ENCODE data around the gene SPECC1L.

The SPECC1L gene

GRCh38 chr22:24440718-24441405 lies 170.2 kb downstream of the SPECC1L start:
- H3K4me3 ChIP-seq (ENCODE audit: low read depth, low read length): no peak overlapping the region

GRCh38 chr22:24441406-24442351 lies 171.0 kb downstream of the SPECC1L start:
- no peak overlapping the region for H3K4me3 ChIP-seq (ENCODE audit: low read depth, low read length)

DNA sequence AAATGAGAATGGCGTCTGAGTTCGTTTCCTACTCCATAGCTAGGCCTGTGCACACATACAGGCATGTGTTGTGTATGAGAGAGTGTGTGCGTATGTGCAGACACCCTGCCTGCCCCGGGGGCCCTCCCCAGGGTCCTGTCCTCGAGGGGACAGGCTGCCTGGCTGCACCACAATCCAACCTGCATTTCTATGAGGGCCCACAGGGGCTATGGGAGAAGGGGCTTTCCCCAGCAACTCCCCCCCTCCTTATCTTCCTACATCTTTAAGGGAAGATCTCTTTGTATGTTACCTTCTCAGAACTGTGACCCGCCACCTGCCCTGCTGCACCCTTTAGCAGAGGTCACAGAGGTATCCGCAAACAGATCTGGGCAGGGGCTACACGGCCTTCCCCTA lies 171.7 kb downstream of the SPECC1L start:
- H3K4me3 ChIP-seq (ENCODE audit: low read depth, low read length): no peak overlapping the region

DNA sequence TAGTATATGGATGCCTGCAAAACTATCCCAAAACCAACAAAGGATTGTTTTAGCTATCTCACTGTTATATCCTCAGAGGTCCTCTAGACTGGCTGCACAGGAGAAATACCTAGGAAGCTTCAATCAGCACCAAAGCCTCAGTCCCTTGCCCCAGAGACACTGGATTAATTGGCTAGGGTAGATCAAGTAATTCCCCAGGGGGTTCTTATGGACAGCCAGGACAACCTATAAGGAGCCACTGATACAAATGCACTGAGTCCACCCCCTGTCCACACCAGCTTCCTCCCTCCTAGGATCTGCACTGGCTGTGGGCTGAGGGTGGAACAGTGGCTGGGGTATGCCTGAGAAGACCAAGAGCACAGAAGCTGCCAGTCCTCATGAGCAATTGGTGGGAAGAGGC lies 173.0 kb downstream of the SPECC1L start:
- no peak overlapping the region for H3K4me3 ChIP-seq (ENCODE audit: low read depth, low read length)

DNA sequence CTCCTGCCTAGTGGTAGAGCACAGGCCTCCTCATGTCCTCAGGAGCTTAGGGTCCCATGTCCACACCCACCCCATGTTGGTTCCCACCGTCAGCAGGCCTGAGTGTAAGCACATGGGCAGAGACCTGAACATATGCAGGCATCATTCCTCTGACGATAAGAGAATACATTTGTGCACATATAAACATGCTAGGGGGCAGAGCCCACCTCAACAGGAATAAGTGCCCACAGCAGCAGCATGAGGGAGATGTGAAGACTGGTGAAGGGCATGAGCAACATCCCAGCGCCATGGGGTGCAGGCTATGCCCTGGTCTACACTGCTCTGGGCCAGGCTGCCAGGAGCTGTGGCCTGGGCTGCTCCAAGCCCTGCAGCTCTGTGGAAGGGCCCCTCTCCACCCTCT lies 173.6 kb downstream of the SPECC1L start:
- no peak overlapping the region for H3K4me3 ChIP-seq (ENCODE audit: low read depth, low read length)

DNA sequence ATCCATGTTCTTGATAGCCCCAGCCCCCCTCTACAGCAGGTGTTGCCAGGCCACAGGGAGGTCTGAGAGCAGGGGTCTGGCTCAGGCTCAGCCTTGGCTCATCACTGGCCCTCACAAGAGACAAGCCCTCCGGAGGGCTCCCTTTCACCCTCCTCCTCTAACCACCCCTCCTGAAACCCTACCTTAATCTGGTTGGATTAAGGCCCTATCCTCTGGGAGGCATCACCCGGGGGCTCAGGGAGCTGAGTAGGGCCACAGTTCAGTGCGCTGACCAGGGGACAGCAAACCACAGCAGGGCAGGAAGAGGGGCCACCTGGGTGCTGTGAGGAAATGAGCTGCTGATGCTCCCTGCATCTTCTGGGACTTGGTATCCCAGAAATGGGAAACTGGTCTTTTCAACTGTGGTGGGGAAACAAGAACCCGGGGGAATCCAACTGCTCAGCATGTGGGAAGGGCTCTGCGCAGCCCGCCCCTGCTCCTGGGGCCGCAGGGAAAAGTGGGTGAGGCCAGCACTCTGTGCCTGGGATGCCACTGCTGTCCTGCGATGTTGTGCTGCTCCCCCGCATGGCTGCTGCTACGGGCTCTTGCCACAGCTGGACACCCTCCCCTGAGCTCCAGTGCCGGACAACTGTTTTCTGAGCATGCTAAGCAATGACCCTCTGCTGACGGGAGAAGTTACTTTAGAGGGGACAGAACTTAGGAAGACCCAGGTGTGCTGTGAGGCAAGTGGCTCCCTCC lies 174.3 kb downstream of the SPECC1L start:
- no peak overlapping the region for H3K4me3 ChIP-seq (ENCODE audit: low read depth, low read length)

- no peak overlapping the region for H3K4me3 ChIP-seq (ENCODE audit: low read depth, low read length)
Observed at GRCh38 chr22:24445481-24446259, 175.0 kb downstream of the SPECC1L start.

- H3K4me3 ChIP-seq (ENCODE audit: low read depth, low read length): no peak overlapping the region
Observed at GRCh38 chr22:24446260-24446611, 175.6 kb downstream of the SPECC1L start.

GRCh38 chr22:24450610-24451009 lies 180.0 kb downstream of the SPECC1L start:
- no peak overlapping the region for H3K4me3 ChIP-seq (ENCODE audit: low read depth, low read length)

DNA sequence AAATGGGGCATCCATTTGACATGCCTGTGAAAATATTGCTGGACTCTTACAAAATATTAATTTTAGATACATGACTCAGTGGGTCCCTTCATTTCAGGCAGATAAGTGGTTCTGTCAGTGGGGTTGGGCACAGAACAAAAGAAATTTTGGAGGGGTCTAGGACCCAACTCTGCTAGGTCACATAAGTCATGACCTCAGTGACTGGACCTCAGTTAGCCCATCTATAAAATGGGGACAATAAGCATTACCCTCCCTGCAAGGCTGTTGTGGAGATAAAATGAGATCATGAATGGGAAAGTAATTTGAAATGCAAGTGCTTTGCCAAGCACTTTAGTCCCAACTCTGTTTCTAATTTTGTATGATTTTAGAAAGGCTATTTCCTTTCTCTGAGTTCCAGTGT lies 180.5 kb downstream of the SPECC1L start:
- H3K4me3 ChIP-seq (ENCODE audit: low read depth, low read length): no peak overlapping the region

GRCh38 chr22:24453853-24454252 lies 183.2 kb downstream of the SPECC1L start:
- no peak overlapping the region for H3K4me3 ChIP-seq (ENCODE audit: low read depth, low read length)

DNA sequence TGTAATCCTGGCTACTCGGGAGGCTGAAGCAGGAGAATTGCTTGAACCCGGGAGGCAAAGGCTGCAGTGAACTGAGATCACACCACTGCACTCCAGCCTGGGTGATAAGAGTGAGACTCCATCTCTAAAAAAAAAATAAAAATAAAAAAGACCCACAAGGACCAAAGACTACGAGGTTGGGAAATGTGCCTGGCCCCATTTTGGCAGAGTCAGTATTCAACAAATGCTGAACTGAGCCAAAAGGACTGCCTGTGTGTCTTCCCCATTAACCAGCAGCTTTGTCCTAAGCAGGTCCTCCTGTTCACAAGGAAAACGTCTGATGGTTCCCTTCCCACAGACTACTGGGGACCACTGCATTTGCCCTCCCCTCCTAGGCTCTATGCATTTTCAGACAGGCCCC lies 184.4 kb downstream of the SPECC1L start:
- H3K4me3 ChIP-seq (ENCODE audit: low read depth, low read length): no peak overlapping the region

DNA sequence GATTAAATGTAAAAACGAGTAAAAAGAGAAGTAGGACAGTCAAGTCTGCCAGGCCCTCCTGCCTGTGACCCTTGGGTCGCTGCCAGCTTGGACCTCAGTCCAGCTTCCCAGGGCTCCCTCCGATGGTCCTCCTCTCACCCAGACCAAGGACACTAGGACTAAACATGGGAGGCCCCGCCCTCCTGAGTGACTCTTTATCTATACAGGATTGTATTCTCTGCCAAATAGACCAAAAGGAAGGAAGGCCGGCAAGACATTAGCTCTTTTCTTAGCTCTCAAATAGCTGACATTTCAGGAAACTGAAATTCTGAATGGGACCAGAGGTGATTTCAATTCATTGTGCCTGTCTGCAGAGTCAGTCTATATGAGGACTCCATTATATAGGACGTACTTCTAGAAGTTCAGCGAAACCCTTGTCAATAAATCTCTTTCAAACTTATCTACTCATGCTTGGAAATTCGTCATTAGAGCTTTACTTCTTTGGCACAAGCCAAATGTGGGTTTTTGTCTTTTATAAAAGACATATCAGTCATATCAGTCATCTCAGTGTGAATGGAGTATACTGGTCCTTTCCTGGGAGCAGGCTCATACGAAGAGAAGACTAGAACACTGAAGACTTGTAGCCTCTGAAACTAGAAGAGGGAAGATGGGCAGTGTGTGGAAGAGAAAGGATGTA lies 185.3 kb downstream of the SPECC1L start:
- H3K4me3 ChIP-seq (ENCODE audit: low read depth, low read length): no peak overlapping the region

DNA sequence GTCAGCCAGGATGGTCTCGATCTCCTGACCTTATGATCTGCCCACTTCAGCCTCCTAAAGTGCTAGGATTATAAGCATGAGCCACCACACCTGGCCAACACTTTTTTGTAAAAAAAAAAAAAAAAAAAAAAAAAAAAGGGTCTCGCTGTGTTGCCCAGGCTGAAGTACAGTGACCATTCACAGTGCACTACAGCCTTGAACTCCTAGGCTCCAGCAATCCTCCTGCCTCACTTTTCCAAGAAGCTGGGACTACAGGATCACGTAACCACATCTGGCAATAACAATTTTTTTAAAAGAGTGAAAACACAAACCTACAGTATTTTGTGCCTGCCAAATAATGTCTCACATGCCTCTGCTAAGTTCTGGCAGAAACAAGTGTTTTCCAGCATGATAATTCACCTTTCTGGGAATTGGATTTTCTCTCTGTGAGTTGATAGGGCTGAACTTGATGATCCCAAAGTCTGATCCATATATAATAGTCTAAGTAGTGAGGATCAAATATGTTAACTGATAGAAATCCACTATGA lies 187.3 kb downstream of the SPECC1L start:
- no peak overlapping the region for H3K4me3 ChIP-seq (ENCODE audit: low read depth, low read length)

- no peak overlapping the region for H3K4me3 ChIP-seq (ENCODE audit: low read depth, low read length)
Observed at GRCh38 chr22:24459911-24460310, 189.3 kb downstream of the SPECC1L start.

DNA sequence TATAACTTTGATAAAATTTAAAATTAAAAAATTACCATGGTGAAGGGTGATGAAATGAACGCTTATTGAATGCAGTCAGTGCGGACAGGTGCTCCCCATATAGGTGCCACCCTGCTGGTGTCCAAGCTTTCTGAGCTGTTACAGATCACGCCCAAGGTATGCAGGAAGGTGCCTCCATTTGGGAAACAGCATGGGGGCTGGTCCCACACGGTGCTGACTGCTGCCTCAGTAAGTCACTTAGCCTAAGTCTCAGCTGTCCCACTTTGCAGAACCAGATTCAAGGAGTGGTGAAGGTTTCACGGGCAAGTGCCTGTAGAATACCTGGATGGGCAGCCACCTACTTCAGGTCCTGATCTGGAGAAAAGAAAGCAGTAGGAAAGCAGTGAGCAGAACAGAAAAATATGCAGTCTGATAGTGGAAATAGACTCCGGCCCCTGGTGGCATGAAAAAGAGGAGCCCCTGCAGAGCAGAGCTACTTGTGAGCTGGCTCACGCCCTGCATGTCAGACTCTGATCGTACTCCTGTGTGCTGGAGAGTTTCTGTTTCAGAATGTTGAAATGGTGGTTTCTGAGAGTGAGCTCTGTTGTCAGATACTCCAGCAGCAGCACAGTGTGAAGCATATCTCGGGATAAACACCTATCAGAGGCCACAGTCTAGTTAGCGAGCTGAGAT lies 189.9 kb downstream of the SPECC1L start:
- H3K4me3 ChIP-seq (ENCODE audit: low read depth, low read length): no peak overlapping the region

DNA sequence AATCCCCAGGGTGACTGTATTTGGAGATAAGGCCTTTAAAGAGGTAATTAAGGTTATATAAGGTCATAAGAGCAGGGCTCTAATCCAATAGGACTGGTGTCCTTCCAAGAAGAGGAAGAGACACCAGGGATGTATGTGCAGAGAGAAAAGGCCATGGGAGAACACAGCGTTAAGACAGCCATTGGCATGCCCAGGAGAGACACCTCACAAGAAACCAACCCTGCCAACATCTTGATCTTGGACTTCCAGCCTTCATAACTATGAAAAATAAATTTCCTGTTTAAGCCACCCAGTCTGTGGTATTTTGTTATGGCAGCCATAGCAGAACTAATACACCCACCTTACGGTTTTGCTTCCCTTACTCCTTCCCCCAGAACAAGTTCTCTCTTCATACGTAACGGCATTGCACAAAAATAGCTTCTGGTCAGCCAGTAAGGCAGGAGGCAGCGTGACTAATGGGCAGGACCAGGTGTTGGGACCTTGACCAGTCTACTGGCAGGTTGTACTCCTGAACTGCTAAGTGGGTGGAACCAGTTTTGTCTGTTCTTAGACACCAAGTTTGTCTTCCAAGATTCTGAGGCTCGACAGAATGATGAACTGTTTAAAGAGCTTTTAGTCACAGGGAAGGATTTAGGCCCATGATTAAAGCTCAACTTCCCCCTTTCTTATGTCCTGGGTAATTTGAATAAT lies 192.6 kb downstream of the SPECC1L start:
- H3K4me3 ChIP-seq (ENCODE audit: low read depth, low read length): no peak overlapping the region

DNA sequence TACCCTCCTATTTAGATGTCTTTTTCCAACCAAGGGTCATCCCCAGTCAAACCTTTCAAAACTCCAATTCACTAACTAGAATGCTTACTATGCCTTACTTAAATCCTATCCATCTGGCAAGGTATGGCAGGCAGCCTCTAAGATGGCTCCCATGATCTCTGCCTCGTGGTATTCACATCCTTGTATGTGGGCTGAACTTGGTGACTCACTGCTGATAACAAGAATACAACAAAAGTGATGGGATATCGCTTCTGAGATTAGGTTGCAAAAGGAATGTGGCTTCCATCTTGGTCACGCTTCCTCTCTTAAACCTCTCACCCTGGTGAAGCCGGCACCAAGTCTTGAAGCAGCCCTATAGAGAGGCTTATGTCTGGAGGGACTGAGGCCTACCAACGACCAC lies 194.9 kb downstream of the SPECC1L start:
- no peak overlapping the region for H3K4me3 ChIP-seq (ENCODE audit: low read depth, low read length)

DNA sequence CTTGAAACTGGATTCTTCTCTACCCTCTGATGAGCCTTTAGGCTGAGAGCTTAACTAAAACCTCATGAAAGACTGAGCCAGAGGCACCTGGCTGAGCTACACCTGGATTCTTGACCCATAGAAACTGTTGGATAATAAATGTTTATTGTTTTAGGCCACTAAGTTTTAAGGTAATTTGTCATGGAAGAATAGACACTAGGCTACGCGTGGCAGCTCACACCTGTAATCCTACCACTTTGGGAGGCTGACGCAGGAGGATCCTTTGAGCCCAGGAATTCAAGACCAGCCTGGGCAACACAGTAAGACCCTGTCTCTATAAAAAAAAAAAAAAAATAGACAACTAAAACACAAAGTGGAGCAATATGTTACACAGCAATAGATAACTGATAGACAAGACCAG lies 195.3 kb downstream of the SPECC1L start:
- H3K4me3 ChIP-seq (ENCODE audit: low read depth, low read length): no peak overlapping the region
